ENCODE results near the gene KLHL9. TPM values are rescaled to one million over a fixed set of nuclear protein-coding genes. Genes with fewer than 3 reads are reported as not detected.

The KLHL9 gene
- total and polyA plus RNA-seq, 4 experiments from 2014 or later = 14.3 to 40.1 (median 28.4) TPM

GRCh38 chr9:21281275-21281674, 53.9 kb downstream of the KLHL9 start:
- POLR2A ChIA-PET (ENCODE audit: partially characterized antibody) = no interaction called here
- no peaks in the 10 kb centered on the region for H3K4me1 ChIP-seq (ENCODE audit: insufficient read depth, low read length)
- no peaks in the 10 kb centered on the region for H3K36me3 ChIP-seq (ENCODE audit: insufficient read depth, low read length)
- CTCF ChIA-PET (ENCODE audit: partially characterized antibody) = no interaction called here
- DNase-seq = no peak
- H3K27ac ChIP-seq (ENCODE audit: low read depth, low read length) = no peak overlapping the region
- H3K27me3 Mint-ChIP-seq = peaks cover 11 to 18% of the 10 kb centered on the region in 2 donors
- H3K9me3 Mint-ChIP-seq = peaks cover 0 to 2% (median 0%) of the 10 kb centered on the region in 8 donors
- intact Hi-C loops (cut with micrococcal nuclease) = no loop called here
- no peaks in the 10 kb centered on the region for H3K27me3 ChIP-seq (ENCODE audit: insufficient read depth, low read length)
- no peaks in the 10 kb centered on the region for H3K4me1 Mint-ChIP-seq
- H3K4me3 Mint-ChIP-seq = no peak overlapping the region
- H3K9me3 ChIP-seq (ENCODE audit: control insufficient read depth in 1 of 2, low read length in 2 of 2) = no peaks in the 10 kb centered on the region
- no peaks in the 10 kb centered on the region for H3K36me3 Mint-ChIP-seq
- H3K27ac Mint-ChIP-seq = no peak overlapping the region
- no peak overlapping the region for H3K4me3 ChIP-seq (ENCODE audit: low read length in 2 of 2)

Other genes with a start within 250 kb of the KLHL9 start
- gene IFNW1, start 193.6 kb downstream of the KLHL9 start, total RNA-seq = not detected
- not detected for gene IFNW1, start 193.6 kb downstream of the KLHL9 start, polyA plus RNA-seq
- not detected for gene IFNA21, start 168.7 kb downstream of the KLHL9 start, total RNA-seq
- gene IFNA21, start 168.7 kb downstream of the KLHL9 start, polyA plus RNA-seq = not detected
- not detected for gene IFNA4, start 147.8 kb downstream of the KLHL9 start, total RNA-seq
- not detected for gene IFNA4, start 147.8 kb downstream of the KLHL9 start, polyA plus RNA-seq
- gene IFNA7, start 133.2 kb downstream of the KLHL9 start, total RNA-seq = not detected
- gene IFNA7, start 133.2 kb downstream of the KLHL9 start, polyA plus RNA-seq = not detected
- gene IFNA10, start 128.3 kb downstream of the KLHL9 start, total RNA-seq = not detected
- gene IFNA10, start 128.3 kb downstream of the KLHL9 start, polyA plus RNA-seq = not detected
- gene IFNA16, start 118.1 kb downstream of the KLHL9 start, total RNA-seq = not detected
- not detected for gene IFNA16, start 118.1 kb downstream of the KLHL9 start, polyA plus RNA-seq
- gene IFNA17, start 107.2 kb downstream of the KLHL9 start, total RNA-seq = not detected
- gene IFNA17, start 107.2 kb downstream of the KLHL9 start, polyA plus RNA-seq = not detected
- not detected for gene IFNA14, start 95.4 kb downstream of the KLHL9 start, total RNA-seq
- gene IFNA14, start 95.4 kb downstream of the KLHL9 start, polyA plus RNA-seq = not detected
- not detected for gene IFNA5, start 30.1 kb downstream of the KLHL9 start, total RNA-seq
- gene IFNA5, start 30.1 kb downstream of the KLHL9 start, polyA plus RNA-seq = not detected
- gene IFNA6, start 15.5 kb upstream of the KLHL9 start, total RNA-seq = not detected
- gene IFNA6, start 15.5 kb upstream of the KLHL9 start, polyA plus RNA-seq = not detected
- gene IFNA13, start 32.7 kb upstream of the KLHL9 start, total RNA-seq = not detected
- gene IFNA13, start 32.7 kb upstream of the KLHL9 start, polyA plus RNA-seq = not detected
- gene IFNA2, start 50.0 kb upstream of the KLHL9 start, total RNA-seq = not detected
- gene IFNA2, start 50.0 kb upstream of the KLHL9 start, polyA plus RNA-seq = not detected
- not detected for gene IFNA8, start 73.7 kb upstream of the KLHL9 start, total RNA-seq
- gene IFNA8, start 73.7 kb upstream of the KLHL9 start, polyA plus RNA-seq = not detected
- gene IFNA1, start 105.0 kb upstream of the KLHL9 start, total RNA-seq = not detected
- gene IFNA1, start 105.0 kb upstream of the KLHL9 start, polyA plus RNA-seq = not detected
- not detected for gene IFNE, start 146.9 kb upstream of the KLHL9 start, total RNA-seq
- gene IFNE, start 146.9 kb upstream of the KLHL9 start, polyA plus RNA-seq = not detected